Kidney (tissue), 14 donors: ENCODE measurements around the gene ALPP. TPM values are rescaled to one million over a fixed set of nuclear protein-coding genes. Genes with fewer than 3 reads are reported as not detected.
"Not testable (repeated sequence)": the region's sequence is repeated elsewhere in the genome, so short reads cannot be mapped to it uniquely, and the experiment has no call there.

ENCODE experiments used
- DNase-seq, 5 donors: peaks; one replicate each; pipeline ENCODE4 v3.0.0-alpha.2; 2013 to 2020
- FAIRE-seq: peaks from 2 replicates; lab custom pipeline; 2012; peaks lifted over from hg19 to GRCh38; lab: Jason Lieb, UNC
- H3K27ac ChIP-seq, 2 donors: one replicate each; pipeline ENCODE4 v1.7.0; 2013; ENCODE audit warnings: low read depth in 2 of 2, low read length in 2 of 2, inconsistent platforms in 1 of 2
- H3K27me3 ChIP-seq: one replicate; pipeline ENCODE4 v1.7.1; 2013; ENCODE audit warnings: low read length, inconsistent platforms; ENCODE audit not compliant: control insufficient read depth, insufficient read depth
- H3K36me3 ChIP-seq, 3 donors: one replicate each; pipeline versions ENCODE4 v1.7.0 to v1.7.1; 2013; ENCODE audit warnings: low read length in 3 of 3, control low read depth in 1 of 3, inconsistent platforms in 1 of 3; ENCODE audit not compliant: insufficient read depth in 3 of 3, control insufficient read depth in 2 of 3
- H3K4me1 ChIP-seq, 3 donors: one replicate each; pipeline versions ENCODE4 v1.7.0 to v1.7.1; 2013; ENCODE audit warnings: low read length in 3 of 3, inconsistent platforms in 1 of 3, low read depth in 1 of 3; ENCODE audit not compliant: control insufficient read depth in 2 of 3, insufficient read depth in 2 of 3
- H3K4me3 ChIP-seq, 3 donors: one replicate each; pipeline versions ENCODE4 v1.7.0 to v1.8.1; 2013; ENCODE audit warnings: low read length in 3 of 3, control low read depth in 1 of 3, inconsistent platforms in 1 of 3
- H3K9ac ChIP-seq, 3 donors: one replicate each; pipeline versions ENCODE4 v1.7.0 to v1.7.1; 2013; ENCODE audit warnings: low read length in 3 of 3, control low read depth in 1 of 3, inconsistent platforms in 1 of 3
- H3K9me3 ChIP-seq, 3 donors: one replicate each; pipeline versions ENCODE4 v1.7.0 to v1.7.1; 2013; ENCODE audit warnings: low read length in 3 of 3, control low read depth in 1 of 3, inconsistent platforms in 1 of 3; ENCODE audit not compliant: control insufficient read depth in 2 of 3, insufficient read depth in 1 of 3
- CTCF ChIP-seq: IDR thresholded peaks from 3 replicates; pipeline ENCODE4 v1.5.1; 2012; ENCODE audit warnings: mild to moderate bottlenecking, moderate library complexity, borderline replicate concordance; ENCODE audit not compliant: insufficient read depth; ENCODE audit errors: extremely low read depth
- intact Hi-C: fragments of 100-400 bp; cut with DNase I; formaldehyde crosslinking; loops from one replicate; pipeline ENCODE4 v1.11.1; 2022
- polyA plus RNA-seq: library from polyadenylated mRNA; stranded (reverse); fragments of 350-450 nt; fragmentation: Illumina TruSeq; extraction: RNeasy Lipid Tissue Mini Kit (QIAGEN cat#74804); gene quantifications from one replicate; pipeline ENCODE4 v1.2.3, GENCODE V29; 2014; ENCODE audit warnings: low read depth, low replicate concordance; ENCODE audit not compliant: insufficient read depth
- total RNA-seq: library from RNA; stranded (reverse); fragmentation: NEBNext Ultra II Directional; extraction: Animal tissue kit (Norgen Biotek cat#: 25700); gene quantifications from one replicate; pipeline ENCODE4 v1.2.1, GENCODE V29; 2021
- donor health status: control.
- donor health status: control.
- donor health status: control.
- donor health status: control.
- donor health status: control.
- donor health status: DM: yes; HTN: yes; CAD: no.
- donor health status: Normal renal cell carcinoma (clear cell type).

Gene ALPP
- total and polyA plus RNA-seq, 2 donors from 2014 or later = not detected

GRCh38 chr2:232362174-232362900 lies 16.2 kb upstream of the ALPP start:
- TF ChIP-seq CTCF = no peak
- H3K9ac ChIP-seq = no peak overlapping the region
- no peaks in the 10 kb centered on the region for H3K4me1 ChIP-seq
- DNase-seq (no peak), FAIRE-seq (no peak)
- intact Hi-C loops = no loop called here
- H3K36me3 ChIP-seq = no peaks in the 10 kb centered on the region
- H3K9me3 ChIP-seq = no peaks in the 10 kb centered on the region
- no peak overlapping the region for H3K27ac ChIP-seq
- H3K27me3 ChIP-seq = no peaks in the 10 kb centered on the region
- H3K4me3 ChIP-seq = no peak overlapping the region

GRCh38 chr2:232363064-232363783 lies 15.3 kb upstream of the ALPP start:
- H3K9ac ChIP-seq, H3K9me3 ChIP-seq, H3K27ac ChIP-seq, intact Hi-C loops, H3K4me3 ChIP-seq, H3K4me1 ChIP-seq, H3K36me3 ChIP-seq, FAIRE-seq, H3K27me3 ChIP-seq: not testable (repeated sequence)
- peak in 1 of 5 donors; percentile 52 for DNase-seq

GRCh38 chr2:232363784-232364615 lies 14.6 kb upstream of the ALPP start:
- Histone ChIP-seq H3K36me3 (no peaks in the 10 kb centered on the region), H3K27me3 (no peaks in the 10 kb centered on the region), H3K9ac (no peak overlapping the region), H3K27ac (no peak overlapping the region), H3K4me3 (no peak overlapping the region), H3K4me1 (no peaks in the 10 kb centered on the region), H3K9me3 (no peaks in the 10 kb centered on the region)
- no peak for FAIRE-seq
- DNase-seq = peak in 1 of 5 donors; percentile 48
- intact Hi-C loops = no loop called here
- TF ChIP-seq CTCF = no peak

GRCh38 chr2:232364806-232365594 lies 13.6 kb upstream of the ALPP start:
- FAIRE-seq, H3K4me1 ChIP-seq, intact Hi-C loops: not testable (repeated sequence)

More at GRCh38 chr2:232364806-232365594, 13.6 kb upstream of the ALPP start:
- H3K36me3 ChIP-seq, H3K9ac ChIP-seq, H3K4me3 ChIP-seq, H3K27ac ChIP-seq, H3K27me3 ChIP-seq, H3K9me3 ChIP-seq, DNase-seq: not testable (repeated sequence)
